Aorta (tissue), 5 donors: Measurements from ENCODE around the gene UBE2J2. TPM values are rescaled to one million over a fixed set of nuclear protein-coding genes. Genes with fewer than 3 reads are reported as not detected.
A peak's percentile ranks its signal among the peaks of the same experiment; 100 is the strongest.

Experiments used
- ATAC-seq: fragments of 200-7000 bp; cut with Tn5 transposase; one replicate; pipeline ENCODE4 v1.9.1; 2022; ENCODE audit warnings: moderate library complexity; ENCODE audit not compliant: low FRiP score
- DNase-seq, 2 donors: peaks; one replicate each; pipeline ENCODE4 v3.0.0-alpha.2; 2020
- H3K27ac ChIP-seq, 2 donors: one replicate each; pipeline ENCODE4 v1.5.1; 2013; ENCODE audit warnings: low read length in 2 of 2, mild to moderate bottlenecking in 2 of 2, moderate library complexity in 2 of 2, control low read depth in 1 of 2, inconsistent platforms in 1 of 2, low read depth in 1 of 2
- H3K27me3 ChIP-seq, 2 donors: one replicate each; pipeline ENCODE4 v1.6.1; 2013; ENCODE audit warnings: control low read depth in 1 of 2, low read length in 1 of 2, mild to moderate bottlenecking in 1 of 2, moderate library complexity in 1 of 2; ENCODE audit not compliant: insufficient read depth in 2 of 2, control insufficient read depth in 1 of 2
- H3K36me3 ChIP-seq, 2 donors: one replicate each; pipeline ENCODE4 v1.6.1; 2013; ENCODE audit warnings: control low read depth in 1 of 2, low read length in 1 of 2, mild to moderate bottlenecking in 1 of 2; ENCODE audit not compliant: insufficient read depth in 2 of 2, control insufficient read depth in 1 of 2
- H3K4me1 ChIP-seq, 2 donors: one replicate each; pipeline ENCODE4 v1.6.1; 2013; ENCODE audit warnings: low read length in 2 of 2, control low read depth in 1 of 2, mild to moderate bottlenecking in 1 of 2, moderate library complexity in 1 of 2; ENCODE audit not compliant: insufficient read depth in 2 of 2, control insufficient read depth in 1 of 2
- H3K4me3 ChIP-seq, 2 donors: one replicate each; pipeline ENCODE4 v1.5.1; 2013; ENCODE audit warnings: low read length in 2 of 2, control low read depth in 1 of 2, mild to moderate bottlenecking in 1 of 2
- H3K9me3 ChIP-seq: one replicate; pipeline ENCODE4 v1.6.1; 2013; ENCODE audit warnings: mild to moderate bottlenecking, low read length; ENCODE audit not compliant: control insufficient read depth
- WGBS, 2 donors: extraction: QIAGEN DNeasy Blood & Tissue Kit; methylation state at CpG; one replicate each; pipeline ENCODE4 v1.1.7; 2013; 5-methylcytosine and 5-hydroxymethylcytosine counted together
- intact Hi-C, 2 donors: fragments of 100-400 bp; cut with DNase I; formaldehyde crosslinking; loops; one replicate each; pipeline versions ENCODE4 v1.14.2 to v1.15.0; 2022
- polyA plus RNA-seq, 2 donors: library from polyadenylated mRNA; stranded (reverse); fragments of 200-250 nt; gene quantifications; one replicate each; pipeline ENCODE4 v1.2.3, GENCODE V29; 2013
- total RNA-seq, 2 donors: library from RNA; stranded (reverse); fragmentation: NEBNext Ultra II Directional; extraction: Animal tissue kit (Norgen Biotek cat#: 25700); gene quantifications; one replicate each; pipeline ENCODE4 v1.2.1, GENCODE V29; 2021
- donor health status: healthy with polysubstance abuse.
- donor health status: Bipolar disorder and iron deficiency.
- donor health status: DM: no; HTN: no; CAD: no.
- donor health status: DM: no; HTN: no; CAD: no.
- donor health status: DM: yes; HTN: yes; CAD: no.

The UBE2J2 gene
- total and polyA plus RNA-seq, 4 donors, result 17.2 to 49.4 (median 48.1) TPM

DNA sequence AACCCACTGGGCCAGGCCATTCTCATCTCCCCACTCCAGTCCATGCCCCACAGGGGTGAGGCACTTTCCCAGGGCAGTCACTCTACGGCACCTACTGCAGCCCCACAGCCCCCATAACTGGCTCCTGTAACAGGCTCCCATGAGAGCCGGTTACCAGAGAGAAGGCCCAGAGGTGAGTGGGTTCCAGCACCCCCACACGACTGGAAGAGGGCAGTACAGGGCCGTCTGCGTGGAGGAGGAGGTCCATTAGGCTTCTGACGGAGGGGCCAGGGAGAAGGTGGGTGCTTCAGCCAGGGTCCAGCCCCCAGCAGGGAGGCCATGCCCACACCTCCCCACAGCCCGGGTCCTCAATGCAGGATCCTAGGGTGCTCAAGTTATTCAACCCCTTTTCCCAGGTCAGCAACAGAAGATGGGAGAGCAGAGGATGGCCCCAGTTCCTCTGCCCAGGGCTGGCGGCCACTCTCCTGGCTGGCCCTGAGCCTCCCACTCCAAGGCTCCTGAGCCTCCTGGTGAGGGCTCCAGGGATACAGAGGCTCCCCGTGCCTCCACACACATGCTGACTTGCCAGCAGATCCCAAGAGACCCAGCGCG lies 32.5 kb upstream of the UBE2J2 start:
- Histone ChIP-seq H3K4me1 (no peaks in the 10 kb centered on the region), H3K9me3 (no peaks in the 10 kb centered on the region), H3K4me3 (no peak overlapping the region), H3K36me3 (no peaks in the 10 kb centered on the region), H3K27me3 (no peaks in the 10 kb centered on the region), H3K27ac (no peak overlapping the region)
- intact Hi-C loops, result no loop called here
- ATAC-seq (no peak), DNase-seq (no peak)
- 31 to 35% methylated on average over 10 to 11 of the region's 11 CpGs for WGBS, 2 donors

DNA sequence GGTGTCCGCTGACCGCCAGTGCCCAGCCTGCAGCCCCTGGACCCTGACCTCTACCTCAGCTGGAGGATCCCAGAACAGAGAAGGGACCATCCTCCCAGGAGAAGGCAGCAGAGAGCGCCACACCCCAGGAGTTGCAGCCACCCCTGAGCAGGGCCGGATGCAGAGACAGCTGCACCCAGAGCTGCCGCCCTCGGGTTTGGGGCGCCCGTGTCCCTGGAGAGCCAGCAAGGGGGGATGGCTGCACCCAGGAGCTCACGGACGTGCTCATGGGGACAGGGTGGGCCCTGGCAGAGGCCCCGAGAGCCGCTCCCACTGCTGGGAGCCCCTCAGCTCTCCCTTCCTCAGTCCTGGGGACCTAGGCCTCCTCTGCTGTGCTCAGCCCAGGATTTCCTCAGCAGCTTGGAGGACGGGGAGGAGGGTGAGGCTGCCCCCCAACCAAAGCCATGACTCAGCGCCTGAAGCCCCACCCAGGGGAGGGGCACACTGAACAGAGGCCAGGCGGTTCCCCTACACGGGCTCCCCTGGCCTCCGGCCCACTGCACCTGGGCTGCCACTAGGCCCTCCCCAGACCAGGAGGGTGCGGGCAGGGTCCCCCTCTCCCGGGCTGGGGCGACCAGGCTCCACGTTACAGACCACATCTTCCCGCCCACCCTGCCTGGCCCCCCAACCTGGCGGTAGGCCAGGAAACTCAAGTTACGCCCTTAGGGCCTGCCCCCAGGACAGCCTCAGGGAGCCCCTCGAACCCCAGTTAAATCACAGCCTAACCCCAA lies 31.8 kb upstream of the UBE2J2 start:
- H3K27ac ChIP-seq, result no peak overlapping the region
- H3K36me3 ChIP-seq, result no peaks in the 10 kb centered on the region
- no peak overlapping the region for H3K4me3 ChIP-seq
- no peaks in the 10 kb centered on the region for H3K4me1 ChIP-seq
- no peaks in the 10 kb centered on the region for H3K27me3 ChIP-seq
- no peaks in the 10 kb centered on the region for H3K9me3 ChIP-seq
- 45 to 48% methylated on average over 22 to 25 of the region's 25 CpGs for WGBS, 2 donors
- ATAC-seq (no peak), DNase-seq (peak; percentile 81 to 88)
- intact Hi-C loops, result no loop called here

DNA sequence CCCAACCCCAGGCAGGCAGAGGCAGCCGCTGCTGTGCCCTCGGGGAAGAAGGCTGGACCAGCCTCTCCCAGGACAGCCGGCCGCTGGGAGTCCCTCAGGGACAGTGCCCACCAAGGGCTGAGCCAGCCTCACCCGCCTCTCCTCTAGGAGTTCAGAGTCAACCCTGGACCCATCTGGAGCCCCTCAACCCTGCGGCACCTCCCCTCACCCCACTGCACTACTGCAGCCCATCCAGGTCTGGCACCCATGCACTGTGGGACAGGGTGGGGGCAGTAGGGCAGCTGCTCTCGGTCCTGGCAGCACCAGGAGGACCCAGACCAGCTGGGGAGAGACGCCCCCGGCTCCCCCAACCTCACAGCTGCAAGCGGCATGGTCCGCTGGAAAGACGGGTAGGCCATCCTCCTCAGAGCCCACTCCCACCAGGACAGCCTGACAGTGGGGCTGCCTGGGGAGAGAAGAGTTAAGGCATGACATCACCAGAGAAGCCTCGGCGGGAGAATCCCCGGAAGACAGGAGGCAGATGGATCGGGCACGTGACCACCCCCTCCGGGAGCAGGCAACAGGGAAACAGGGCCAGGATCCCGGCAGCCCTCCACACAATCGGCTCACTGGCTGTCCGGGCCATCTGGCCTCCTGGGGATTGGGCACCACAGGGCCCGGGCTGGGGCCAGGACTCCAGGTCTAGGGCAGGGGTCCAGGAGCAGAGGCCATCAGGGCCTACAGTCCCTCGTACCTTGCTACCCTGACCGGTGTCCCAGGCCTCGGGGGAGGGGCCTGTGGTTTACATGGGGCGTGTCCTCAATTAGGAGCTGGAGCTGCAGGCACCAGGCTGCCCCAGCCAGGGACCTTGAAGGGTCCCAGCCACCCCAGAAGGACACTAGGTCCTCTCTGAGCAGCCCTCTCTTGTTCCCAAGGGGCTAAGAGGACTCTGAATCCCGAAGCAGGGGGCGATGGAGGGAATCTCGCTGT lies 31.0 kb upstream of the UBE2J2 start:
- Histone ChIP-seq H3K27ac (no peak overlapping the region), H3K4me3 (no peak overlapping the region), H3K36me3 (no peaks in the 10 kb centered on the region), H3K4me1 (no peaks in the 10 kb centered on the region), H3K9me3 (no peaks in the 10 kb centered on the region), H3K27me3 (no peaks in the 10 kb centered on the region)
- 37 to 43% methylated on average over 29 of the region's 29 CpGs for WGBS, 2 donors
- no peak for ATAC-seq
- intact Hi-C loops, result no loop called here
- DNase-seq, result peak in 1 of 2 donors; percentile 78

DNA sequence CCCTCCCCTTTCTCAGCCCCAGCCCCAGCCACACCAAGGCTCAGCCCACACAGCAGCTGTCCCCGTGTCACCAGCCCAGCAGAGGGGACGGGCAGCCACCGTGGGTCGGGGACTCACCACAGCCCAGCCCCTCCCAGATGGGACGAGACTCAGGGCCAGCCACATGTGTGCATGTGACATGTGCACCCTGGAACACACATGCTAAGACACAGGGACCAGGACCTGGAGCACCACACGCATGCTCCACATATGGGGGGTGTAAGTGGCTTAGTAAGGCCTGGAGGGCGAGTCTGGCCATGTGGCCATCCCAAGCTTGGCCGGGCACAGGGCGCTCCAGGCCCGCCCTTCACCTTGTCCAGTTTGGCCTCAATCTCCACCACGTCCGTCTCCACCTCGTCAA lies 30.1 kb upstream of the UBE2J2 start:
- no peak overlapping the region for H3K27ac ChIP-seq
- H3K4me1 ChIP-seq, result no peaks in the 10 kb centered on the region
- no peaks in the 10 kb centered on the region for H3K9me3 ChIP-seq
- intact Hi-C loops, result no loop called here
- 86 to 91% methylated on average over 13 of the region's 13 CpGs for WGBS, 2 donors
- no peak for ATAC-seq
- no peaks in the 10 kb centered on the region for H3K36me3 ChIP-seq
- H3K27me3 ChIP-seq, result no peaks in the 10 kb centered on the region
- no peak overlapping the region for H3K4me3 ChIP-seq
- no peak for DNase-seq

DNA sequence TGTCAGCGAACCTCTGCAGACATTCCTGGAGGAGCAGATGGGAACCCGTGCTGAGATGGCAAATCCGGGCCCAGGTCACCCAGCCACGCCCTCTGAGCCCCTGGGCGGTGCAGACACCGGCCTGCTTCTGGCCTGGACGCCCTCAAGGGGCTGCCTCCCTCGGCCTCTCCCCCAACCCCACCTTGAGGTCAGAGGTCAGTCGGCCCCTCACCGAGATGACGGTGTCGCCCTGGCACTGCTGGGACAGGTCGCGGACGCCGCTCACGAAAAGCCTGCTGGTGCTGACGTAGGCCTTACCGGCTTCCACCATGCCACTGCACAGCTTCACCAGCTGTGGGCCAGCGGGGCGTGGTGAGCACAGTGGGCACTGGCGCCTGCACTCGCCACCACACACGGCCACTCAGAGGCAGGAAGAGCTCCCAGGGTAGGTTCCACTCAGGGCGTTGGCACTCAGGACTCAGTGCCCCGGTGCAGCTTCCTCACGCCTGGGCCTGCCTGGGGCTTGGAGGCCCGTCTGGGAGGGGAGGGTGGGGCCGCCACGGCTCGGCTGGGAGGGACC lies 29.4 kb upstream of the UBE2J2 start:
- Histone ChIP-seq H3K9me3 (no peaks in the 10 kb centered on the region), H3K4me1 (no peaks in the 10 kb centered on the region), H3K27me3 (no peaks in the 10 kb centered on the region), H3K4me3 (no peak overlapping the region), H3K36me3 (no peaks in the 10 kb centered on the region), H3K27ac (no peak overlapping the region)
- DNase-seq, result no peak
- 86 to 88% methylated on average over 29 to 31 of the region's 31 CpGs for WGBS, 2 donors
- intact Hi-C loops, result no loop called here
- ATAC-seq, result no peak

DNA sequence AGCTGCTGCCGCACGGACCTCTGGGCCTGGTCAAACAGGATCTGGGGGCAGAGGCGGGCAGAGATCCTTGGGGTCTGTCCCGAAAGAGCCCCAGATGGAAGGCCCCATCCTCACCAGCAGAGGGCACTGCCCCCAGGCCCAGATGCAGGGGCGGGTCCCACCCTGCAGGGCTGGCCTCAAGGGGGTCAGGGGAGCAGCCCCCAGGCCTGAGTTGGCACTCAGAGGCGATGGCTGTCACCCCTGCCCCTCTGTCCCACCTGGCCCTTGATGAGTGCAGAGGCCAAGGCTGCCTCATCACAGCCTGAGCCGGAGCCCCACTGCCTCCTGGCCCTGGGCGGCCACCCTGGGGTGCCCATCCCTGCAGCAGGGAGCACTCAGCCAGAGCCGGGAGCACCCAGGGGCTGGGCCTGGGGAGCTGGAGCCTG lies 28.4 kb upstream of the UBE2J2 start:
- intact Hi-C loops, result no loop called here
- H3K9me3 ChIP-seq, result no peaks in the 10 kb centered on the region

DNA sequence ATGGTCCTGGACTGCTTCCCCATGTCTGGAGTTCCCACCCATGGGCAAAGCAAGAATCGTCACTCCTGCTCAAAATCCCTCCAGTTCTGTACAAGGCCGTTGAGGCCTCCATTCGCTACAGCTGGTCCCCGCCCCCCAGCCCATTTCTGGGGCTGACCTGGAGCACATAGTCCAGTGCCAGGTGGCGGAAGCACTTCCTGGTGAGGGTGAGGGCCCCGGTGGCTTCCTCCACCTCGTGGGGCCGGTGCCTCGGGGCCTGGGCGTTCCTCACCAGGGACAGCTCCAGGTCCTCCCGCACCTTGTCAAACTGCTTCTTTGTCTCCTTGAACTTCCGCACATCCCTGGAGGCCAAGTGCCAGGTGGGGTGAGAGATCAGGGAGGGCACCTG lies 26.7 kb upstream of the UBE2J2 start:
- H3K36me3 ChIP-seq, result no peaks in the 10 kb centered on the region
- ATAC-seq (no peak), DNase-seq (no peak)
- intact Hi-C loops, result no loop called here
- H3K27me3 ChIP-seq, result no peaks in the 10 kb centered on the region
- no peak overlapping the region for H3K4me3 ChIP-seq
- H3K9me3 ChIP-seq, result no peaks in the 10 kb centered on the region
- H3K27ac ChIP-seq, result no peak overlapping the region
- WGBS, 2 donors, result 90 to 91% methylated on average over 12 of the region's 12 CpGs
- H3K4me1 ChIP-seq, result no peaks in the 10 kb centered on the region

More for the DNA sequence above, 28.4 kb upstream of the UBE2J2 start:
- H3K27me3 ChIP-seq, result no peaks in the 10 kb centered on the region
- 92 to 94% methylated on average over 8 to 9 of the region's 9 CpGs for WGBS, 2 donors
- no peak overlapping the region for H3K27ac ChIP-seq
- no peak for ATAC-seq
- no peaks in the 10 kb centered on the region for H3K36me3 ChIP-seq
- no peak for DNase-seq
- no peak overlapping the region for H3K4me3 ChIP-seq
- no peaks in the 10 kb centered on the region for H3K4me1 ChIP-seq

DNA sequence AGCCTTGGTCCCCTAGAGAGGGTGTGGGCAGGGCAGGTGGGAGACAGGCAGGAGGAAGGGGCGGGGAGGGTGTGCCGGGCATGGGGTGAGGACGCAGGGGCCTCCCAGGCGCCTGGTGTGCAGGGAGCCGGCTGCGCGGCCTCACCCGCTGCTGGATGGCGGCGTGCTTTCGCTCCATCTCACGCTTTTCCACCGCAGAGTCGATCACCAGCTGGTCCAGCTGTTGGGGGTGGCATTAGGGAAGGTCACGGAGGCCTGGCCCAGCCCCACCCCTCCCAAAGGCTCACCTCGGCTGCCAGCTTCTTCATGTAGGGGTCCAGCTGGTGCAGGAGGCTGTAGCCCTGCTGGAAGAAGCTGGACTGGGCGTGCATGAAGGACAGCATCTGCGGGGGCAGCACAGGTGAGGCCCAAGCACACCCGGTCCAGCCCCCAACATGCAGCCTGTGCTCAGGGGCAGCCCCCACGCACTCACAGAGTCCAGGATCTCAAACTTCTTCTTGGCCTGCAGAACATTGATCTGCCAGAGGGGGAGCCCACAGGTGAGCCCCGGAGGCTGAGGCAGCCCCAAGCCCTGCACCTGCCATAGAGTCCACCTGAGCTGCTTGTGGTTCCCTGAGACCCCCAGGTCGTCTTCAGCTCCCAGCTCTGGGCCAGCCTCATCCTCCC lies 26.2 kb upstream of the UBE2J2 start:
- WGBS, 2 donors, result 90 to 91% methylated on average over 18 to 22 of the region's 22 CpGs
- H3K36me3 ChIP-seq, result no peaks in the 10 kb centered on the region
- H3K27ac ChIP-seq, result no peak overlapping the region
- no peaks in the 10 kb centered on the region for H3K27me3 ChIP-seq
- no peak overlapping the region for H3K4me3 ChIP-seq
- no peak for DNase-seq
- H3K9me3 ChIP-seq, result no peaks in the 10 kb centered on the region
- ATAC-seq, result no peak
- intact Hi-C loops, result loop anchor here in 1 of 2 donors (10.0 kb wide), 1 partner anchor 315 kb away; the partner anchor contains the start of gene PERM1
- H3K4me1 ChIP-seq, result no peaks in the 10 kb centered on the region
